Activated CD8-positive, alpha-beta memory T cell treated with anti-CD3 and anti-CD28 coated beads, Interleukin-2, amount 10 ng/mL, durations not matched to agents 7 days and 5 days (primary cell): ENCODE results near the gene H2AZ2. TPM values are rescaled to one million over a fixed set of nuclear protein-coding genes. Genes with fewer than 3 reads are reported as not detected.
"Not testable (repeated sequence)": the region's sequence is repeated elsewhere in the genome, so short reads cannot be mapped to it uniquely, and the experiment has no call there.

Experiments
- ATAC-seq: fragments of 150-1000 bp; cut with Tn5 transposase; one replicate; pipeline ENCODE4 v1.10.0; 2021; ENCODE audit warnings: moderate library complexity
- CTCF ChIA-PET: fragments of 350-600 bp; sonication (Branson Sonifier 250); formaldehyde crosslinking; loops from one replicate; lab custom pipeline; 2021; ENCODE audit warnings: antibody characterized with exemption; lab: Charles Lee
- DNase-seq: peaks from one replicate; pipeline ENCODE4 v3.0.0-alpha.2; 2020
- H3K27ac Mint-ChIP-seq: one replicate; pipeline ENCODE4 v1.8.0; 2021; ENCODE audit warnings: mild to moderate bottlenecking, mixed read lengths
- H3K27me3 Mint-ChIP-seq: one replicate; pipeline ENCODE4 v1.8.0; 2021; ENCODE audit warnings: mixed read lengths
- H3K36me3 Mint-ChIP-seq: one replicate; pipeline ENCODE4 v1.8.0; 2021; ENCODE audit warnings: mild to moderate bottlenecking, mixed read lengths
- H3K4me1 Mint-ChIP-seq: one replicate; pipeline ENCODE4 v1.8.0; 2021; ENCODE audit warnings: mixed read lengths
- H3K4me3 Mint-ChIP-seq: one replicate; pipeline ENCODE4 v1.8.0; 2021; ENCODE audit warnings: mild to moderate bottlenecking, moderate library complexity, mixed read lengths
- H3K9me3 Mint-ChIP-seq: one replicate; pipeline ENCODE4 v1.8.0; 2022; ENCODE audit warnings: low read depth, mixed read lengths
- total RNA-seq, 2 experiments: library from RNA; stranded (reverse); gene quantifications; one replicate each; pipeline ENCODE4 v1.2.3, GENCODE V29; 2021

H2AZ2 gene
- total RNA-seq, 2 experiments from 2014 or later: 302 to 331 TPM

DNA sequence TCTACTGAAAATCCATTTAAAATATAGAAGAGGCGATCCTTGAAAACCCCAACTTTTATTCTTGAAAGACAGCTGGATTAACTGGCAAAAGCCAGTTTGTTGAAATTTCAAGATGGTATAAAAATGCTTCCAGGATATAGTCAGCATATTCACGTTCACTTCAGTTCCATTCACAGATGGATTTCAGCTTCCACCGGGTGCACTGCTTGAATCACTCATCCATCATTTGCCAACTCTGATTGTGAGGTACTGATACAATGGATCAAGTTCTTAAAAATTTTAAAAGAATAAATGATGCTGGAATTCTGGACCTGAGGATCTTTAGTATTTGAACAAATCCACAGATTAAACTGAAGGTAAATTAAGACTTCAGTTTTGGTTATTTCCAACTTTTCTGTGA, 35.0 kb upstream of the H2AZ2 start:
- CTCF ChIA-PET: interaction anchor here (1.2 to 10.6 kb wide), 5 partner anchors 8 to 43 kb away, joined by 3 to 134 read pairs (median 19); partner anchors contain the start of gene H2AZ2
- Mint-ChIP-seq H3K27me3 (no peaks in the 10 kb centered on the region), H3K27ac (peak overlapping the region; percentile 97), H3K4me1 (peaks cover 66% of the 10 kb centered on the region), H3K36me3 (peaks cover 50% of the 10 kb centered on the region), H3K9me3 (no peaks in the 10 kb centered on the region), H3K4me3 (peak overlapping the region; percentile 93)
- ATAC-seq (no peak), DNase-seq (no peak)

DNA sequence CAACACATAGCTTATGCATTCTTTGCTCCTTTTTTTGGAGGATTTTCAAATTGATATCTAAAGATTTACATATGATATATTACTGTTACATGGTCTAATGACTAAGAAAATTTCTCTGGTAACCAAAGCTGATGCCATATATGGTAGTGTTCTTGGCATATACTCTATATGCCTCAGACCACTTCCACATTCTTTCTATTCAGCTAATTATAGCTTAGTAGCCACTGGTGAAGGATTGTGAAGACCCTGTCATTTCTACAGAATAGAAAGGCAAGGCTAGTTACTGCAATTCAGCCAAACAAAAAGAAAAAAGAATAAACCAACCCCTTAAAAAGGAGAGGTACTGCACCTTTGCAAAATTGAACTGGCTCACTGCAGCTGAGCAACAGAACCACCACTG, 33.7 kb upstream of the H2AZ2 start:
- peaks cover 61% of the 10 kb centered on the region for H3K36me3 Mint-ChIP-seq
- ATAC-seq (peak; percentile 7), DNase-seq (no peak)
- peak overlapping the region; percentile 83 for H3K27ac Mint-ChIP-seq
- H3K4me3 Mint-ChIP-seq: peak overlapping the region; percentile 93
- CTCF ChIA-PET: interaction anchor here (0.9 to 10.6 kb wide), 15 partner anchors 8 to 293 kb away, joined by 3 to 134 read pairs (median 5); partner anchors contain the start of genes H2AZ2 and OGDH
- H3K4me1 Mint-ChIP-seq: peaks cover 60% of the 10 kb centered on the region
- no peaks in the 10 kb centered on the region for H3K9me3 Mint-ChIP-seq
- H3K27me3 Mint-ChIP-seq: no peaks in the 10 kb centered on the region

DNA sequence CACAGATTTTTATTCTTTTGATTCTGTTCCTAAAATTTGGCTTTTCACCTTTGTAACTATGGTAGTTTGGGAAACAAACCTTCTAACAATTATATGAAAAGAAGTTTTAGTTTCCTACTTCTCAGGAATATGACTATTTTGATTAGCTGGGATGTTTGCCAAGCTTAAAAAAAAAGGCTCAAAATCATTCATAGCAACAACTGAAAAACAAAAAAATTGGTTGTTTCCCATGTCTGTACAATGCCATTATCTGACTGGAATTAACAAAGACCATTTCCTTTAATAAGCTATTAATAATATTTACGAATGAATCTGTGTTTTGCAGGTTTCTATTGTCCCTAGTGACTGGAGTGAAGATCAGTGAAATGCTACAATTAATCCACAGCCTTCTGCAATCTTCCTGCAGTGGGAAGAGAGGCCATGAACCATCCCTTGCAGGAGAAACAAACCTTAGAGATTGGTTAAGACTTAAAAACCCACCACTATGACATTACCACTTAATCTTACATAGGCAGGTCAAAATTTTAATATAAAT, 33.2 kb upstream of the H2AZ2 start:
- no peaks in the 10 kb centered on the region for H3K9me3 Mint-ChIP-seq
- H3K4me1 Mint-ChIP-seq: peaks cover 60% of the 10 kb centered on the region
- H3K27me3 Mint-ChIP-seq: no peaks in the 10 kb centered on the region
- ATAC-seq (no peak), DNase-seq (no peak)
- H3K4me3 Mint-ChIP-seq: peak overlapping the region; percentile 93
- CTCF ChIA-PET: interaction anchor here (1.2 to 10.6 kb wide), 13 partner anchors 8 to 293 kb away, joined by 3 to 134 read pairs (median 5); partner anchors contain the start of genes H2AZ2 and OGDH
- peak overlapping the region; percentile 78 for H3K27ac Mint-ChIP-seq
- peaks cover 61% of the 10 kb centered on the region for H3K36me3 Mint-ChIP-seq

DNA sequence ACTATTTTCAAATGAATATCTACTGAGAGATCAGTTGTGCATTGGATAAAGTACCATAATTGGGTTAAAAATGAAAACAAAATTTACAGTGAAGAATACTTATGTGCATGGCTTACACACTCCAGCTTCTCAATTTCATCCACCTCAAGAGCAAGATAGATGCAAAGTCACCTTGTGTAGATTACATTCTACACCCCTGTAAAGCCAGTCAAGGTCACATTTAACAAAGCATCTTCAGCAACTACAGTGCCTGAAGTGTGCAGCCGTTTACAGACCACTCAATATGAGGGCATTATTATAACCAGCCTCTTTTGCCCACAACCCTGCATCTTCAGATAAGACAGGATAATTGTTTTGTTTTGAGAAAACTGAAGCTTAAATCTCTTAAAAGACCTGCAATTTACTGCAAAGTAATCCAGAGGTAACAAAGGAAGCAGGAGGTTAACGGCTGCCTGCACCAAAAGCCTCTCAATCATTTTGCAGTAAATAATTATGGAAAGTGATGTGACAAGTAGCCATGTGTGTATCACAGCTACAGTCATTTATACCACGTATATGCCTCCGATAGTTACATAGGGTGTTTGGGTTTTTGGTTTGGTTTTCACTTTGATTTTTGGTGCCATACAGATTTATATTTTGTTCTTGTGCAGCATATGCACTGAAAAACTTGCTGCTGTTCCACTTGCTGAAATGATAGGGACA, 32.6 kb upstream of the H2AZ2 start:
- Mint-ChIP-seq H3K27ac (peak overlapping the region; percentile 78), H3K36me3 (peaks cover 61% of the 10 kb centered on the region), H3K9me3 (no peaks in the 10 kb centered on the region), H3K27me3 (no peaks in the 10 kb centered on the region), H3K4me1 (peaks cover 57% of the 10 kb centered on the region), H3K4me3 (peak overlapping the region; percentile 93)
- ATAC-seq (no peak), DNase-seq (no peak)
- CTCF ChIA-PET: interaction anchor here (1.4 to 10.6 kb wide), 8 partner anchors 23 to 292 kb away, joined by 3 to 134 read pairs (median 8); partner anchors contain the start of genes H2AZ2 and OGDH

DNA sequence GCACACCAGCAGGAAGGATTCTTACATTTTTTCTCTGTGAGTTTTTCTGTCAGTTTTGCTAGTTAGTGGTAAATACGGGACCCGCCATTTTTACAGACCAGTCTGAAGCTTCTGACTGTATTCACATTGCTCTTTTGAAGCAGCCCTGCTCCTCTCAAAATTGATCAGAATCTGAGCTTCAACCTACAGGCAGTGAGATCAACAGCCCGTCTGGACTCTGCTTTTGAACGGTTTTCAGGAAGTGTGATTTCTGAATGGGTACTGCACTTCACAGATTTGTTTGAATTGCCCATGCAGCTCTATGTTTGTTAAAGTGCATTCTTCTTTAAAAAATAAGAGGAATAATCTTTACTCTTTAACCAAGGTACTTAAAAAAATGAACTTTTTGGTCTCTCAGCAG, 28.5 kb upstream of the H2AZ2 start:
- Mint-ChIP-seq H3K4me1 (peaks cover 28% of the 10 kb centered on the region), H3K4me3 (no peak overlapping the region), H3K9me3 (no peaks in the 10 kb centered on the region), H3K27me3 (no peaks in the 10 kb centered on the region), H3K27ac (no peak overlapping the region), H3K36me3 (peaks cover 34% of the 10 kb centered on the region)
- DNase-seq (no peak), ATAC-seq (no peak)
- CTCF ChIA-PET: interaction anchor here (10.6 kb wide), 1 partner anchor 19 kb away, joined by 134 read pairs; no protein-coding TSS in a partner anchor

DNA sequence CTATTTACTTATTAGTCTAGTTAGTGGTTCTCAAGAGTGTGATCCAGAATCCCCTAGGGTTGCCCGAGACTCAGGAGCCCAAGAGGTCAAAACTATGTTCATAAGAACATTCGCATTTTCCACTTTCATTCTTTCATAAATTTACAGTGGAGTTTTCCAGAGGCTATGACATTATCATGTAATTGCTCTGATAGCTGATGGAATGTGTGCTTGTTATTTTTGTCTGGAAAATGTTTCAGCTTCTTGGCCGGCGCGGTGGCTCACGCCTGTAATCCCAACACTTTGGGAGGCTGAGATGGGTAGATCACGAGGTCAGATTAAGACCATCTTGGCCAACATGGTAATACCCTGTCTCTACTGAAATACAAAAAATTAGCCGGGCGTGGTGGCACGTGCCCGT, 27.4 kb upstream of the H2AZ2 start:
- peaks cover 19% of the 10 kb centered on the region for H3K4me1 Mint-ChIP-seq
- DNase-seq: no peak
- H3K27me3 Mint-ChIP-seq: no peaks in the 10 kb centered on the region
- H3K9me3 Mint-ChIP-seq: no peaks in the 10 kb centered on the region
- no peak overlapping the region for H3K27ac Mint-ChIP-seq
- H3K4me3 Mint-ChIP-seq: no peak overlapping the region
- CTCF ChIA-PET: no interaction called here
- ATAC-seq: no peak
- peaks cover 26% of the 10 kb centered on the region for H3K36me3 Mint-ChIP-seq

DNA sequence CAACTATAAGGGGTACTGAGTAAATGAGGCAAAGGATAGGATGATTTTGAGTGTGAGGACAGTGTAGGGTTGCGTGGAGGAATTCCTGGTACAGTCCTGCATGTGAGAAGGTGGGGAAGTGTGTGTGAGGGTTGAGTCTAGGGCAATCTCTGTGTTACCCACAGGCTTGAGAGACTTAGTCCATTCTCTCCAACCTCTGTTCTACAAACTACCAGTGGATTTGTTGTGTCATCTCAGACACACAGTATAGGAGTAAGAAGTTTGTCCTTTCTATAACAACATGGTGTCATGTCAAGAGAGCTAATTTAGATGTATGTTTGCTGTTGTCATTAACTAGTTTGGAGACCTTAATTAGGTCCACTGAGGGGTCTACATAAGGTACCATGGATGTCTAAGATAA, 24.9 kb upstream of the H2AZ2 start:
- H3K4me3 Mint-ChIP-seq: no peak overlapping the region
- H3K27me3 Mint-ChIP-seq: no peaks in the 10 kb centered on the region
- no peaks in the 10 kb centered on the region for H3K9me3 Mint-ChIP-seq
- DNase-seq (no peak), ATAC-seq (no peak)
- H3K27ac Mint-ChIP-seq: no peak overlapping the region
- CTCF ChIA-PET: interaction anchor here (1.0 to 1.4 kb wide), 3 partner anchors 9 to 17 kb away, joined by 3 to 6 read pairs (median 5); no protein-coding TSS in a partner anchor
- peaks cover 10% of the 10 kb centered on the region for H3K36me3 Mint-ChIP-seq
- H3K4me1 Mint-ChIP-seq: peaks cover 9% of the 10 kb centered on the region

DNA sequence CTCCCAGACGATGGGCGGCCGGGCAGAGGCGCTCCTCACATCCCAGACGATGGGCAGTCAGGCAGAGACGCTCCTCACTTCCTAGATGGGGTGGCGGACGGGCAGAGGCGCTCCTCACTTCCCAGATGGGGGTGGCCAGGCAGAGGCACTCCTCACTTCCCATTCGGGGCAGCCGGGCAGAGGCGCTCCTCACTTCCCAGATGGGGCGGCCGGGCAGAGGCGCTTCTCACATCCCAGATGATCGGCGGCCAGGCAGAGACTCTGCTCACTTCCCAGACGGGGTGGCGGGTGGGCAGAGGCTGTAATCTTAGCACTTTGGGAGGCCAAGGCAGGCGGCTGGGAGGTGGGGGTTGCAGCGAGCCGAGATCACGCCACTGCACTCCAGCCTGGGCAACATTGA, 24.0 kb upstream of the H2AZ2 start:
- CTCF ChIA-PET, H3K27ac Mint-ChIP-seq, H3K9me3 Mint-ChIP-seq, ATAC-seq, DNase-seq, H3K4me3 Mint-ChIP-seq, H3K36me3 Mint-ChIP-seq, H3K27me3 Mint-ChIP-seq: not testable (repeated sequence)
- peaks cover 11% of the 10 kb centered on the region for H3K4me1 Mint-ChIP-seq

DNA sequence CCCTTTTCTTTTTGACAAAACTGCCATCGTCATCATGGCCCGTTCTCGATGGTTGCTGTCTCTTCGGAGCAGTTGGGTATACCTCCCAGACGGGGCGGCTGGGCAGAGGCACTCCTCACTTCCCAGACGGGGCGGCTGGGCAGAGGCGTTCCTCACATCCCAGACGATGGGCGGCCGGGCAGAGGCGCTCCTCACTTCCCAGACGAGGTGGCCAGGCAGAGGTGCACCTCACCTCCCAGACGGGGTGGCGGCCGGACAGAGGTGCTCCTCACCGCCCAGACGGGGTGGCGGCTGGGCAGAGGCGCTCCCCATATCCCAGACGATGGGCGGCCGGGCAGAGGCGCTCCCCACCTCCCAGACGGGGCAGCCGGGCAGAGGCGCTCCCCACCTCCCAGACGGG, 22.9 kb upstream of the H2AZ2 start:
- H3K4me1 Mint-ChIP-seq, H3K36me3 Mint-ChIP-seq, ATAC-seq, H3K27me3 Mint-ChIP-seq, H3K4me3 Mint-ChIP-seq, CTCF ChIA-PET, H3K9me3 Mint-ChIP-seq, H3K27ac Mint-ChIP-seq, DNase-seq: not testable (repeated sequence)

DNA sequence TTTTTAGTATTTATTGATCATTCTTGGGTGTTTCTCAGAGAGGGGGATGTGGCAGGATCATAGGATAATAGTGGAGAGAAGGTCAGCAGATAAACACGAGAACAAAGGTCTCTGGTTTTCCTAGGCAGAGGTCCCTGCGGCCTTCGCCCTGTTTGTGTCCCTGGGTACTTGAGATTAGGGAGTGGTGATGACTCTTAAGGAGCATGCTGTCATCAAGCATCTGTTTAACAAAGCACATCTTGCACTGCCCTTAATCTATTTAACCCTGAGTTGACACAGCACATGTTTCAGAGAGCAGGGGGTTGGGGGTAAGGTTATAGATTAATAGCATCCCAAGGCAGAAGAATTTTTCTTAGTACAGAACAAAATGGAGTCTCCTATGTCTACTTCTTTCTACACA, 22.4 kb upstream of the H2AZ2 start:
- H3K4me3 Mint-ChIP-seq, H3K27me3 Mint-ChIP-seq, H3K27ac Mint-ChIP-seq, DNase-seq, H3K9me3 Mint-ChIP-seq, H3K4me1 Mint-ChIP-seq, H3K36me3 Mint-ChIP-seq, CTCF ChIA-PET, ATAC-seq: not testable (repeated sequence)

DNA sequence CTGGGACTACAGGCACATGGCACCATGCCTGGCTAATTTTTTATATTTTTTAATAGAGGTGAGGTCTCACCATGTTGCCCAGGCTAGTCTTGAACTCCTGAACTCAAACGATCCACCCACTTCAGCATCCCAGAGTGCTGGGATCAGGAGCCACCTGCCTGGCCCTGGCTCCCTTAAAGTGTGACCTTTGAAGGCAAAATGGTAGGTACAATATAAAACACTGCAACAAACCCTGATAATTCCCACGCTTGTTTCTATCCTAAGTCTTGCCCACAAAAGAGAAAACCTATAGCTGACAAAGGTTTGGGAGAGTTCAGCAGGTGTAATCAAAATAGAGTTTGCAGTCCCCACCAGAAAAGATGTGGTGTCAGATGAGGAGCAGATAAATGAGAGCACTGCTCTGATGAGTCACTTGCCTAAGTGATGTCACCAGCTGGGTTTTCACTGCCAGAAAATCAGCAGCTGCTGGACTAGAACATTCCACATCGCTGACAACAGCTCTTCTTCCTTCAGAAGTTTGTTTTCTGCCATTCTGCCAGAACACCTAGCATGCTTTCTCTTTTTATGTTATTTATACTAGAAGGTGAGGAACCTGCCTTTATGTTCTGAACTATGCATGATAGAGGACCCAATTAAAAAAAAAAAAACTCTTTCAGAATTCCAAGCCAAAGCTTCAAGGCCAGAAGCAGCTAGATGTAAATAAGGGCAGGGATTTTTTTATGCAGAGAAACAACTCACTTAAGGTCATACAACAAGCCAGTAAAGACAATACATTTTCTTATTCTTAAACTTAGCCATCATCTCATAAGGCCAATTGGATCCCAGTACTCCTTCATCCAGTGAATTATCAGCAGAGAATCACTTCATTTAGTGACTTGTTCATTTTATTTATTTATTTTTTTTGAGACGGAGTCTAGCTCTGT, 19.4 kb upstream of the H2AZ2 start:
- peaks cover 5% of the 10 kb centered on the region for H3K27me3 Mint-ChIP-seq
- H3K36me3 Mint-ChIP-seq: no peaks in the 10 kb centered on the region
- H3K4me3 Mint-ChIP-seq: no peak overlapping the region
- CTCF ChIA-PET: interaction anchor here (0.9 to 2.9 kb wide), 5 partner anchors 8 to 272 kb away, joined by 3 to 30 read pairs (median 4); no protein-coding TSS in a partner anchor
- no peaks in the 10 kb centered on the region for H3K9me3 Mint-ChIP-seq
- no peak overlapping the region for H3K27ac Mint-ChIP-seq
- peaks cover 9% of the 10 kb centered on the region for H3K4me1 Mint-ChIP-seq
- peak; percentile 55 for ATAC-seq
- DNase-seq: no peak

DNA sequence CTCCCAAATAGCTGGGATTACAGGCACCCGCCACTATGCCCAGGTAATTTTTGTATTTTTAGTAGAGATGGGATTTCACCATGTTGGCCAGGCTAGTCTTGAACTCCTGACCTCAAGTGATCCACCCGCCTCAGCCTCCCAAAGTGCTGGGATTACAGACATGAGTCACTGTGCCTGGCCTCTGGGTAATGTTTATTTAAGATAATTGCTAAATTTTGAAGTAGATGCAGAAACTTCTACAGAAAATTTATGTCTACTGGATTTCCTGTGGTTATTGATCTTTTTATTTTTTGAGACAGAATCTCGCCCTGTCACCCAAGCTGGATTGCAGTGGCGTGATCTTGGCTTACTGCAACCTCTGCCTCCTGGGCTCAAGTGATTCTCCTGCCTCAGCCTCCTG, 14.1 kb upstream of the H2AZ2 start:
- CTCF ChIA-PET: interaction anchor here (1.0 to 1.5 kb wide), 2 partner anchors 22 to 274 kb away, joined by 3 to 4 read pairs; no protein-coding TSS in a partner anchor
- not testable (repeated sequence) for DNase-seq, H3K9me3 Mint-ChIP-seq, ATAC-seq, H3K36me3 Mint-ChIP-seq, H3K4me3 Mint-ChIP-seq, H3K27ac Mint-ChIP-seq
- Mint-ChIP-seq H3K4me1 (peaks cover 11% of the 10 kb centered on the region), H3K27me3 (peaks cover 10% of the 10 kb centered on the region)

DNA sequence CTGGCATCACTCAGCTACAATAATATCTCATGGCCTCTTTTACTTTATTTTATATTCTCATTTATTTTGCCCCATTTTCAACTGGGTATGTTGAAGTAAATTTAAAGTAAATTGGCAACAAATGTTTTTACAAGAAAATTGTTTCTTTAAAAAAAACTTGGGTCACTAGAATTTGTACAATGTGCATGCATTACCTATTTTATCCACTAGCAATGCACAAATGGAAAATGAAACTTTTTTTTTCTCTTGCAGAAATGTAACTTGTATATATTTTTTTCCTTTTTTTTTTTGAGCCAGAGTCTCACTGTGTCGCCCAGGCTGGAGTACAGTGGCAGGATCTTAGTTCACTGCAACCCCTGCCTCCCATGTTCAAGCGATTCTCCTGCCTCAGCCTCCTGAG, 10.3 kb upstream of the H2AZ2 start:
- Mint-ChIP-seq H3K4me1 (peaks cover 16% of the 10 kb centered on the region), H3K27ac (no peak overlapping the region), H3K4me3 (no peak overlapping the region)

More for the DNA sequence above, 10.3 kb upstream of the H2AZ2 start:
- no peak for DNase-seq
- CTCF ChIA-PET: interaction anchor here (0.6 to 9.4 kb wide), 18 partner anchors 8 to 278 kb away, joined by 3 to 134 read pairs (median 6); partner anchors contain the start of genes H2AZ2, PURB and TBRG4
- no peaks in the 10 kb centered on the region for H3K9me3 Mint-ChIP-seq
- ATAC-seq: no peak
- H3K36me3 Mint-ChIP-seq: no peaks in the 10 kb centered on the region
- peaks cover 10% of the 10 kb centered on the region for H3K27me3 Mint-ChIP-seq
